Endodermal cell (in vitro differentiated cells): ENCODE data around the gene CLDN18. TPM values are rescaled to one million over a fixed set of nuclear protein-coding genes. Genes with fewer than 3 reads are reported as not detected.

ENCODE experiments used
- DNase-seq: peaks from one replicate; pipeline ENCODE4 v3.0.0-alpha.2; 2017
- H3K27ac ChIP-seq: 2 replicates; pipeline ENCODE4 v1.5.1; 2013; ENCODE audit warnings: mild to moderate bottlenecking, low read depth, low read length, moderate library complexity
- H3K27me3 ChIP-seq: 2 replicates; pipeline ENCODE4 v1.6.1; 2013; ENCODE audit warnings: mild to moderate bottlenecking, low read length, moderate library complexity; ENCODE audit not compliant: insufficient read depth, control insufficient read depth, poor library complexity, severe bottlenecking
- H3K36me3 ChIP-seq: 2 replicates; pipeline ENCODE4 v1.7.0; 2013; ENCODE audit warnings: mild to moderate bottlenecking, low read length, moderate library complexity; ENCODE audit not compliant: control insufficient read depth, insufficient read depth
- H3K4me1 ChIP-seq: one replicate; pipeline ENCODE4 v1.7.0; 2013; ENCODE audit warnings: low read length; ENCODE audit not compliant: control insufficient read depth, insufficient read depth
- H3K4me3 ChIP-seq: 2 replicates; pipeline ENCODE4 v1.5.1; 2013; ENCODE audit warnings: mild to moderate bottlenecking, low read length, moderate library complexity
- H3K9ac ChIP-seq: 2 replicates; pipeline ENCODE4 v1.6.1; 2013; ENCODE audit warnings: mild to moderate bottlenecking, low read length, moderate library complexity; ENCODE audit not compliant: poor library complexity, severe bottlenecking; ENCODE audit errors: extremely low read depth
- H3K9me3 ChIP-seq: 2 replicates; pipeline ENCODE4 v1.6.1; 2013; ENCODE audit warnings: mild to moderate bottlenecking, low read length, moderate library complexity; ENCODE audit not compliant: control insufficient read depth
- H3K27ac Mint-ChIP-seq: 2 replicates; pipeline ENCODE4 v1.8.0; 2020; ENCODE audit warnings: mixed read lengths
- H3K27me3 Mint-ChIP-seq: 2 replicates; pipeline ENCODE4 v1.8.0; 2021; ENCODE audit warnings: mild to moderate bottlenecking, mixed read lengths; ENCODE audit not compliant: insufficient read depth
- H3K36me3 Mint-ChIP-seq: 2 replicates; pipeline ENCODE4 v1.8.0; 2020; ENCODE audit warnings: low read depth, mixed read lengths
- H3K4me1 Mint-ChIP-seq: 2 replicates; pipeline ENCODE4 v1.8.0; 2020; ENCODE audit warnings: mixed read lengths
- H3K4me3 Mint-ChIP-seq: 2 replicates; pipeline ENCODE4 v1.8.0; 2020; ENCODE audit warnings: mild to moderate bottlenecking, moderate library complexity, mixed read lengths
- H3K9me3 Mint-ChIP-seq: 2 replicates; pipeline ENCODE4 v1.8.0; 2020; ENCODE audit warnings: mild to moderate bottlenecking, mixed read lengths
- WGBS, 2 experiments: methylation state at CpG; one replicate each; pipeline versions ENCODE4 v1.1.5 to v1.1.7; 2013; ENCODE audit warnings: missing lambda C conversion rate in 2 of 2, mixed read lengths in 1 of 2; ENCODE audit not compliant: insufficient coverage in 1 of 2, insufficient read length in 1 of 2; 5-methylcytosine and 5-hydroxymethylcytosine counted together
- total RNA-seq, 2 donors: library from RNA; stranded (reverse); fragmentation: NEBNext Ultra II Directional in 1 of 2; extraction: Animal tissue kit (Norgen Biotek cat#: 25700) in 1 of 2; gene quantifications; 2 replicates in 1 of 2; 3 replicates in 1 of 2; pipeline ENCODE4 v1.2.1, GENCODE V29; 2021
- TF ChIP-seq, protein P1 (sequence below): fragments of 200-600 bp; sonication (generic); conservative IDR thresholded peaks from 2 replicates; pipeline ENCODE4 v1.5.0; 2021; ENCODE audit warnings: antibody characterized with exemption, mild to moderate bottlenecking

The CLDN18 gene
- total RNA-seq, 2 donors from 2014 or later = 0.13 to 0.27 TPM

DNA sequence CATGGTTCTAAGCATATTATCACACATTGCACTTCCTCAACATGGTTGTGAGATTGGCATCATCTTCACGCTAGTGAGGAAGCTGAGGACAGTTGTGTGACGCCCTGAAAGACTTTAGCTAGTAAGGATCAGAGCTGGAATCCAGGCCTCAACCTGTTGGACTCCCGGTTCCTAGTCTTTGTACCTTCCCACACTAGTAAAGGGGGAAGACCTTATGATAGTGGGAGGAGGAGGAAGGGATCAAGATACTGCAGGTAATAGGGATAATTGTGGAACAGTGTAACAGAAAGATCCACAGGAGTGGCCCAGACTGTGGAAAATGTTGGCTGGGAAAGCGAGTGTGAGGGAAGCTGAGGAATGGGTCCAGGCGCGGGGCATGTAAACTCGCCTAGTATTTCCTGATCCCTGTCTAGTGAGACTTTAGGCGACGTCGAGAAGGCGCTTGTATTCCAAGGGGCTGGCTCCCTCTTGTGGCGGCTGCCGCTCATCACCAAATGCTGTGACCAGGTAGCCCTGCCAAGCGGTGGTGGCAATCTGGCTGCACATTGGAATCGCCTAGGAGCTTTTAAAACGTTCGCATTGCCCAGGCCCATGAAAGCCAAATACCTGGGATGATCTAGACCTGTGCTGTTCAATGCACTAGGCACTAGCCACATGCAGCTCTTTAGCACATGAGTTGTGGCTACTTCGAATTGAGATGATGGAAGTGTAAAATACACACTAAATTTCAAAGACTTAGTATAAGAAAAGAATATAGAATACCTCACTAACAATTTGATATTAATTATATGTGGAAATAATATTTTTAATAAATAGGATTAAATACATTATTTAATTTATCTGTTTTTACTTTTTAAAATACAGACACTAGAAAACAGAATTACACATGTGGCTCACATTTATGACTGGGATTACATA is 38.8 kb upstream of the CLDN18 start:
- Histone ChIP-seq H3K9me3 (no peaks in the 10 kb centered on the region), H3K9ac (no peak overlapping the region), H3K27ac (no peak overlapping the region), H3K27me3 (no peaks in the 10 kb centered on the region), H3K36me3 (no peaks in the 10 kb centered on the region), H3K4me3 (no peak overlapping the region), H3K4me1 (no peaks in the 10 kb centered on the region)
- Mint-ChIP-seq H3K4me3 (no peak overlapping the region), H3K27ac (no peak overlapping the region), H3K36me3 (no peaks in the 10 kb centered on the region), H3K9me3 (peaks cover 4% of the 10 kb centered on the region), H3K4me1 (peaks cover 4% of the 10 kb centered on the region), H3K27me3 (peaks cover 12% of the 10 kb centered on the region)
- DNase-seq = peak; percentile 97
- TF ChIP-seq, protein P1, sequence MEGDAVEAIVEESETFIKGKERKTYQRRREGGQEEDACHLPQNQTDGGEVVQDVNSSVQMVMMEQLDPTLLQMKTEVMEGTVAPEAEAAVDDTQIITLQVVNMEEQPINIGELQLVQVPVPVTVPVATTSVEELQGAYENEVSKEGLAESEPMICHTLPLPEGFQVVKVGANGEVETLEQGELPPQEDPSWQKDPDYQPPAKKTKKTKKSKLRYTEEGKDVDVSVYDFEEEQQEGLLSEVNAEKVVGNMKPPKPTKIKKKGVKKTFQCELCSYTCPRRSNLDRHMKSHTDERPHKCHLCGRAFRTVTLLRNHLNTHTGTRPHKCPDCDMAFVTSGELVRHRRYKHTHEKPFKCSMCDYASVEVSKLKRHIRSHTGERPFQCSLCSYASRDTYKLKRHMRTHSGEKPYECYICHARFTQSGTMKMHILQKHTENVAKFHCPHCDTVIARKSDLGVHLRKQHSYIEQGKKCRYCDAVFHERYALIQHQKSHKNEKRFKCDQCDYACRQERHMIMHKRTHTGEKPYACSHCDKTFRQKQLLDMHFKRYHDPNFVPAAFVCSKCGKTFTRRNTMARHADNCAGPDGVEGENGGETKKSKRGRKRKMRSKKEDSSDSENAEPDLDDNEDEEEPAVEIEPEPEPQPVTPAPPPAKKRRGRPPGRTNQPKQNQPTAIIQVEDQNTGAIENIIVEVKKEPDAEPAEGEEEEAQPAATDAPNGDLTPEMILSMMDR = peak; percentile 97
- 9 to 30% methylated on average over 10 to 18 of the region's 18 CpGs for WGBS, 2 experiments

DNA sequence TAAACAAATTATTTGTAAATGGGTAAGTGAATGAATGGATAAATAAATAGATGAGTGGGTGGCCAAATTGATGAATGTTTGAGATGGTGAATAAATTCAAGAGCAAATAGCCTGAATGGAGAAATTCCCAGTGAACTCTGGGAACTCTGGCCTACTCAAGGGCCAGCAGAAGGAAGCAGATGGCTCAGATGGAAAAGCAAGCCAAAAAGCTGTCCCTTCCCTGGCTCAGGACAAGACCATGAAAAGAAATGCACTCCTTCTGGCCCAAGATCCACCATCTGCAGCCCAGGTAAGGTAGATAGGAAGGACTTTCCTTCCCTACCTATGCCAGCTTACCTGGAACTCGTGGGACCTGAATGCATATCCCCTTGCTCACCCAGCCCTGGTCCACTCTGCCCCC is 37.6 kb upstream of the CLDN18 start:
- TF ChIP-seq, protein P1 = no peak
- no peak overlapping the region for H3K4me3 Mint-ChIP-seq
- Histone ChIP-seq H3K9ac (no peak overlapping the region), H3K4me3 (no peak overlapping the region), H3K27me3 (no peaks in the 10 kb centered on the region), H3K27ac (no peak overlapping the region), H3K36me3 (no peaks in the 10 kb centered on the region), H3K4me1 (no peaks in the 10 kb centered on the region), H3K9me3 (no peaks in the 10 kb centered on the region)
- H3K27me3 Mint-ChIP-seq = peaks cover 15% of the 10 kb centered on the region
- 75 to 91% methylated on average over 1 of the region's 1 CpG for WGBS, 2 experiments
- DNase-seq = no peak
- no peak overlapping the region for H3K27ac Mint-ChIP-seq
- H3K9me3 Mint-ChIP-seq = peaks cover 4% of the 10 kb centered on the region
- no peaks in the 10 kb centered on the region for H3K36me3 Mint-ChIP-seq
- peaks cover 4% of the 10 kb centered on the region for H3K4me1 Mint-ChIP-seq

DNA sequence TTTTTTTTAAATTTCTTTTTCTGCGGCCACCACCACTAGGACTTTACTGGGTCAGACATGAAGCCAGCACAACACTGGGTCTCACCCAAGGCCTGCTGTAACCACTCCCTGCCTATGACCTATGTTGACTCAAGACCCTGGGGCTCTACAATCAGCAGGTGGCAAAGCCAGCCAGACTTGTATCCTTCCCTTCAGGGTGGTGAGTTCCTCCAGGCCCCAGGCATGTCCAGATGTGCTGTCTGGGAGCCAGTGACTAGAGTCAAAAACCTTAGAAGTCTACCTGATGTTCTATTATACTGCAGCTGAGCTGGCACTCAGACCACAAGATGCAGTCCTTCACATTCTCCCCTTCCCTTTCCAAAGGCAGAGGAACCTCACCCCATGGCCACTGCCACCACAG is 31.6 kb upstream of the CLDN18 start:
- Histone ChIP-seq H3K36me3 (no peaks in the 10 kb centered on the region), H3K4me3 (no peak overlapping the region), H3K9ac (no peak overlapping the region), H3K27me3 (no peaks in the 10 kb centered on the region), H3K9me3 (peaks cover 10% of the 10 kb centered on the region), H3K4me1 (no peaks in the 10 kb centered on the region), H3K27ac (no peak overlapping the region)
- TF ChIP-seq, protein P1 = no peak
- Mint-ChIP-seq H3K27ac (no peak overlapping the region), H3K27me3 (peaks cover 29% of the 10 kb centered on the region), H3K4me1 (no peaks in the 10 kb centered on the region), H3K4me3 (no peak overlapping the region), H3K9me3 (peaks cover 23% of the 10 kb centered on the region), H3K36me3 (no peaks in the 10 kb centered on the region)
- no peak for DNase-seq
- WGBS, 2 experiments = 100% methylated on average over 1 of the region's 1 CpG; no CpG with 5 or more reads in 1 of the 2 experiments
